Esophagus squamous epithelium (tissue), 5 donors: Measurements from ENCODE around the gene AADACL4. TPM values are rescaled to one million over a fixed set of nuclear protein-coding genes. Genes with fewer than 3 reads are reported as not detected.
A peak's percentile ranks its signal among the peaks of the same experiment; 100 is the strongest.

Source experiments
- DNase-seq: peaks from one replicate; lab custom pipeline; 2025; lab: John Stamatoyannopoulos, UW
- H3K27ac ChIP-seq, 4 donors: fragments of 200-600 bp; sonication (generic); one replicate each; pipeline ENCODE4 v1.5.1; 2016 to 2019; ENCODE audit warnings: mild to moderate bottlenecking in 1 of 4
- H3K27me3 ChIP-seq, 4 donors: fragments of 200-600 bp; sonication (generic); 1 replicate in 3 of 4; 2 replicates in 1 of 4; pipeline versions ENCODE4 v1.5.1 to v1.6.0; 2017 to 2021; ENCODE audit warnings: antibody characterized with exemption in 1 of 4
- H3K36me3 ChIP-seq, 3 donors: fragments of 200-600 bp; sonication (generic); one replicate each; pipeline ENCODE4 v1.5.1; 2016 to 2019
- H3K4me1 ChIP-seq, 3 donors: fragments of 200-600 bp; sonication (generic); one replicate each; pipeline ENCODE4 v1.5.1; 2017 to 2019
- H3K4me3 ChIP-seq, 4 donors: fragments of 200-600 bp; sonication (generic); 1 replicate in 3 of 4; 2 replicates in 1 of 4; pipeline ENCODE4 v1.5.1; 2016 to 2019; ENCODE audit warnings: mild to moderate bottlenecking in 2 of 4, moderate library complexity in 1 of 4
- H3K9me3 ChIP-seq, 3 donors: fragments of 200-600 bp; sonication (generic); one replicate each; pipeline ENCODE4 v1.5.1; 2016 to 2019
- POLR2A ChIP-seq, 4 donors: fragments of 450-650 bp; IDR thresholded peaks; one replicate each; pipeline ENCODE4 v1.6.1; 2017; ENCODE audit warnings: antibody characterized with exemption in 4 of 4, mild to moderate bottlenecking in 4 of 4, moderate library complexity in 3 of 4
- WGBS, 2 donors: methylation state at CpG; one replicate each; pipeline ENCODE4 v1.1.5; 2018; 5-methylcytosine and 5-hydroxymethylcytosine counted together
- intact Hi-C: fragments of 100-400 bp; cut with DNase I; formaldehyde crosslinking; loops from one replicate; pipeline ENCODE4 v1.15.0; 2022
- total RNA-seq, 4 donors: library from RNA; depleted of rRNA; stranded (reverse); fragments of >200 nt; gene quantifications; one replicate each; pipeline ENCODE4 v1.1.0, GENCODE V29; 2016
- TF ChIP-seq, protein P1 (sequence below), 6 experiments: fragments of 450-650 bp in 4 of 6; fragments of 200-600 bp in 2 of 6; sonication (generic) in 2 of 6; IDR thresholded peaks; one replicate each; pipeline ENCODE4 v1.5.1; 2016 to 2019; ENCODE audit warnings: antibody characterized with exemption in 6 of 6, mild to moderate bottlenecking in 4 of 6, moderate library complexity in 4 of 6
- donor health status: DM: yes; HTN: yes; CAD: no.

AADACL4 gene
- total RNA-seq, 4 donors from 2014 or later, result not detected

DNA sequence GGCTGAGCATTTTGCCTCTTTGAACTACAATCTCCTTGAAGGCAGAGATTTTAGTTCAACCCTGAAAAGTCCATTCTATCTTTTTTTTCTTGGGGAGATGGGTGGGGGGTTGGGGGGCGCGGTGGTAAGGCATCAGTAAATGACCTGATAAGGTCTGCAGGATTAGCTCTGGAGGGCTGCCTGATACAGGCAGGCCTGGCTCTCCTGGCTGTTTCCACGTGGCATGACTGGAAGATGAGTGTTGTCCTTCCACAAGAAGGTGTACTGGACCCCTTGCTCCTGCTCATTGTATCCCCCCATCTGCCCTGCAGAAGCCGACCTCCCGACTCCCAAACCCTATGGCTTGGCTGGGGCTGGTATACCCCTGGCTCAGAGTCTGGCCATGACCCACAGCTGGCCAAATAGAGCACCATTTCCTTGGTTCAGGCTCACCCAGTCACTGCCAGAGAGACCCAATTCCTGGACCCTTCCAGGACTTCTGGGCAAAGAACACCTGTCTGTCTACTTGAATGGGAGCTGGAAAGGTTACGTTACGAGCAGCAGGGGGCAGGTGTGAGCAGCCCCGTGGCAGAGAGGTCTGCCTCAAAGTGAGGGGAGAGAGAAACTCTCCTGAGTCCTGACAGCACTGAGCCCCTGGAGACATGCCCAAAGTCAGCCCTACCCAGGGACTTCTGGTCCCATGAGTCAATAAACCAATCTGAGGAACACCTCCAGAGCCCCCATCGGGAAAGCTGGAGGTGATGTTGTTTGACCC, 42.8 kb upstream of the AADACL4 start:
- peak overlapping the region; percentile 9 to 94 (median 78) for H3K27ac ChIP-seq
- H3K36me3 ChIP-seq, result peaks cover 0 to 56% (median 0%) of the 10 kb centered on the region in 3 donors
- no peak overlapping the region for H3K4me3 ChIP-seq
- 54 to 67% methylated on average over 3 to 4 of the region's 9 CpGs for WGBS, 2 donors
- TF ChIP-seq, protein P1, sequence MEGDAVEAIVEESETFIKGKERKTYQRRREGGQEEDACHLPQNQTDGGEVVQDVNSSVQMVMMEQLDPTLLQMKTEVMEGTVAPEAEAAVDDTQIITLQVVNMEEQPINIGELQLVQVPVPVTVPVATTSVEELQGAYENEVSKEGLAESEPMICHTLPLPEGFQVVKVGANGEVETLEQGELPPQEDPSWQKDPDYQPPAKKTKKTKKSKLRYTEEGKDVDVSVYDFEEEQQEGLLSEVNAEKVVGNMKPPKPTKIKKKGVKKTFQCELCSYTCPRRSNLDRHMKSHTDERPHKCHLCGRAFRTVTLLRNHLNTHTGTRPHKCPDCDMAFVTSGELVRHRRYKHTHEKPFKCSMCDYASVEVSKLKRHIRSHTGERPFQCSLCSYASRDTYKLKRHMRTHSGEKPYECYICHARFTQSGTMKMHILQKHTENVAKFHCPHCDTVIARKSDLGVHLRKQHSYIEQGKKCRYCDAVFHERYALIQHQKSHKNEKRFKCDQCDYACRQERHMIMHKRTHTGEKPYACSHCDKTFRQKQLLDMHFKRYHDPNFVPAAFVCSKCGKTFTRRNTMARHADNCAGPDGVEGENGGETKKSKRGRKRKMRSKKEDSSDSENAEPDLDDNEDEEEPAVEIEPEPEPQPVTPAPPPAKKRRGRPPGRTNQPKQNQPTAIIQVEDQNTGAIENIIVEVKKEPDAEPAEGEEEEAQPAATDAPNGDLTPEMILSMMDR (IDR thresholded peaks at IDR 0.05), result peak in 5 of 6 experiments; percentile 39 to 62 (median 42)
- TF ChIP-seq POLR2A (IDR thresholded peaks at IDR 0.05), result no peak
- no peak for DNase-seq
- peaks cover 74 to 97% (median 80%) of the 10 kb centered on the region in 3 donors for H3K4me1 ChIP-seq
- no peaks in the 10 kb centered on the region for H3K9me3 ChIP-seq
- intact Hi-C loops, result no loop called here
- H3K27me3 ChIP-seq, result no peaks in the 10 kb centered on the region

DNA sequence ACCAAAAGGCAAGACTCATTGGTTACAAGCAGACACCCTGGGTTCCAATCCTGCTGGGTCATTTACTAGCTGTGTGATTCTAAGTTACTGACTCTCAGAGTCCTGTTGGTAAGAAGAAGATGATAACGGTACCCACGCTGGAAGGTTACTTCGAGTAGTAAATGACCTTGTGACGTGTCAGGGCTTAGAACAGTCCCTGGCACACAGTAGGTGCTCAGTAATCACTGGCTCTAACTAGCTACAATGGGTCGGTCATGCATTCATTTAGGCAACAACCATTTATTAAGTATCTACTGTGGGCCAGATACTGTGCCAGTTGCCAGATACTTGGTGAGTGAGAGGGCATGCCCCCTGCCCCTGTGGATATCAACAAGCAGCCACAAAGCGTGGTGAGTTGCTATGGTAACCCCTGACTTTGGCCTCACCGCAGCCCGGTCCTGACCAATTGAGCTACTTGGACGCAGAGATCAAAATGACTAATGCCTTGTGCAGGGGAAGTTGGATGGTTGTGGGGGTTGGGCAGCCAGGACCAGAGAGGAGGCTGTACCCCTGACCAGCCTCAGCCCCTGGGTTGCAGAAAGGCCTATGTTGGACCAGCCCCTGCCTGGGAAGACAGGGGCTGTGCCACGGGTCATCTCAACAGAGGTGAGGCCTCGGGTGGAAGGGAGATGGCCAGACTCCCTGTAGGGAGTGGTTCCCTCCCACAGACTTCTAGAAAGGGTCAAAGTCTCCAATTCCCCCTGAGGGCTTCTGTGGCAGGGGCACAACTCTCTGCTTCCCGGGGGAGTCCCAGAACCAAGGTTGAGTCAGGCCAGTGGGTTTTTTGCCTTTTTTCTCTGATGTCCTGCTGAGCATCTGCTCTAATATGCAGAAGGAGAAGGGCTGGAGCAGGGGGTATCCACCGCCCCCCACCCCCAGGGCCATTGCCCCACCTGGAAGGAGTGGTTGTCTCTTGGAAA, 41.9 kb upstream of the AADACL4 start:
- WGBS, 2 donors, result 75 to 77% methylated on average over 8 to 9 of the region's 13 CpGs
- Histone ChIP-seq H3K27ac (peak overlapping the region; percentile 9 to 94 (median 78)), H3K36me3 (peaks cover 0 to 65% (median 0%) of the 10 kb centered on the region in 3 donors), H3K4me1 (peaks cover 65 to 88% (median 71%) of the 10 kb centered on the region in 3 donors), H3K4me3 (no peak overlapping the region), H3K27me3 (no peaks in the 10 kb centered on the region), H3K9me3 (no peaks in the 10 kb centered on the region)
- intact Hi-C loops, result no loop called here
- no peak for DNase-seq
- TF ChIP-seq POLR2A (IDR thresholded peaks at IDR 0.05), result no peak
- TF ChIP-seq, protein P1 (IDR thresholded peaks at IDR 0.05), result no peak

DNA sequence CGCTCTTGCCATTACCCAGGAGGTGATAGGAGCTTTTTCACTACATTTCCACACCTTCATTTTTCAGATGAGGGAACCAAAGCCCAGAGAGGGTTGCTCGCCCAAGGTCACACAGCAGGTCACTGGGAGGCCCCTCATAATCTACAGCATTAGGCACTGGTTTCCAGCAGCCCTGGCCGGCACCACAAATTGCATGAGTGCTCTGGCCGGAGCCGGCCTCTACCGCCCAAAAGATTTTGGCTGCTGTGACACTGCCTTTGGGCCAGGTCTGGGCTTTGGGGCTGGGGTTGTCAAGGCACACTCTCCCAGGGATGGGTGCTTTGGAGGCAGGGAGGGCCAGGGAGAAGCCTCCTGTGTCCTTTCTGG, 41.2 kb upstream of the AADACL4 start:
- no peak for DNase-seq
- no peak overlapping the region for H3K4me3 ChIP-seq
- H3K27ac ChIP-seq, result peak overlapping the region; percentile 9 to 94 (median 68)
- H3K9me3 ChIP-seq, result no peaks in the 10 kb centered on the region
- H3K4me1 ChIP-seq, result peaks cover 58 to 81% (median 64%) of the 10 kb centered on the region in 3 donors
- peaks cover 0 to 72% (median 0%) of the 10 kb centered on the region in 3 donors for H3K36me3 ChIP-seq
- TF ChIP-seq, protein P1 (IDR thresholded peaks at IDR 0.05), result no peak
- no peak for TF ChIP-seq POLR2A (IDR thresholded peaks at IDR 0.05)
- 43 to 95% methylated on average over 1 to 3 of the region's 6 CpGs for WGBS, 2 donors
- intact Hi-C loops, result no loop called here
- H3K27me3 ChIP-seq, result no peaks in the 10 kb centered on the region

DNA sequence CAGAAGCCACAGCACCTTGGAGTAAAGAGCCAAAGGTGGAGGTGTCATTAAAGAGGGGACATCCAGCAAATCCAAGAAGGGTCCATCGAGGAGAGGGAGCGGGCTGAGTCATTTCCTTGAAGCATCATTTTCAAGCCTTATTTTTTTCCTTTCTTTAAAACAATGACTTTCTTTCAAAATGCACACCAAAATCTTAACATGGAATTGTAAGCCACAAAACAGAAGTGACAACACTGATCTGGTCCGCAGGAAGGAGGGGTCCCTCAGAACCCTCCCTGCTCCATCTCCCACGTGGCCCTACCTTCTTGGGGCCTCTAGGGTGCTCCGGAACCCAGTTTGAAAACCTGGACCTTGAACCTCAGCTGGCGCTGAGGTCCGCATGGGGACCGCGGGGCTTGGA, 40.7 kb upstream of the AADACL4 start:
- TF ChIP-seq, protein P1 (IDR thresholded peaks at IDR 0.05), result no peak
- no peak for TF ChIP-seq POLR2A (IDR thresholded peaks at IDR 0.05)
- Histone ChIP-seq H3K36me3 (peaks cover 0 to 77% (median 0%) of the 10 kb centered on the region in 3 donors), H3K27ac (peak overlapping the region; percentile 36 to 94 (median 68)), H3K27me3 (no peaks in the 10 kb centered on the region), H3K9me3 (no peaks in the 10 kb centered on the region), H3K4me1 (peaks cover 54 to 81% (median 58%) of the 10 kb centered on the region in 3 donors), H3K4me3 (no peak overlapping the region)
- DNase-seq, result no peak
- WGBS, 2 donors, result 56 to 68% methylated on average over 4 to 9 of the region's 9 CpGs
- intact Hi-C loops, result no loop called here
